Nephron progenitor cell (in vitro differentiated cells): ENCODE data around the gene JMJD8.

Experiments
- DNase-seq: peaks from one replicate; pipeline ENCODE4 v3.0.0; 2021
- H3K27ac Mint-ChIP-seq: 2 replicates; pipeline ENCODE4 v1.8.0; 2021; ENCODE audit warnings: mild to moderate bottlenecking, moderate library complexity, mixed read lengths
- H3K27me3 Mint-ChIP-seq: 2 replicates; pipeline ENCODE4 v1.8.0; 2021; ENCODE audit warnings: mild to moderate bottlenecking, low read depth, mixed read lengths; ENCODE audit not compliant: poor library complexity
- H3K36me3 Mint-ChIP-seq: 2 replicates; pipeline ENCODE4 v1.8.0; 2021; ENCODE audit warnings: low read depth, mixed read lengths
- H3K4me1 Mint-ChIP-seq: 2 replicates; pipeline ENCODE4 v1.8.0; 2021; ENCODE audit warnings: mixed read lengths
- H3K4me3 Mint-ChIP-seq: 2 replicates; pipeline ENCODE4 v1.8.0; 2021; ENCODE audit warnings: mild to moderate bottlenecking, moderate library complexity, mixed read lengths
- H3K9me3 Mint-ChIP-seq: 2 replicates; pipeline ENCODE4 v1.8.0; 2021; ENCODE audit warnings: mild to moderate bottlenecking, moderate library complexity, mixed read lengths
- CTCF ChIP-seq: fragments of 200-600 bp; sonication (generic); IDR thresholded peaks from 2 replicates; pipeline ENCODE4 v1.5.0; 2021; ENCODE audit warnings: antibody characterized with exemption

Gene JMJD8

GRCh38 chr16:695355-696089 lies 11.4 kb upstream of the JMJD8 start:
- peaks cover 7% of the 10 kb centered on the region for H3K4me1 Mint-ChIP-seq
- no peak for TF ChIP-seq CTCF
- H3K9me3 Mint-ChIP-seq = peaks cover 3% of the 10 kb centered on the region
- peak overlapping the region; percentile 40 for H3K4me3 Mint-ChIP-seq
- DNase-seq = peak; percentile 57
- H3K27ac Mint-ChIP-seq = no peak overlapping the region
- H3K27me3 Mint-ChIP-seq = peaks cover 98% of the 10 kb centered on the region
- H3K36me3 Mint-ChIP-seq = no peaks in the 10 kb centered on the region

GRCh38 chr16:694863-695354 lies 10.8 kb upstream of the JMJD8 start:
- Mint-ChIP-seq H3K27ac (no peak overlapping the region), H3K4me3 (no peak overlapping the region), H3K4me1 (peaks cover 12% of the 10 kb centered on the region), H3K9me3 (peaks cover 3% of the 10 kb centered on the region), H3K36me3 (no peaks in the 10 kb centered on the region), H3K27me3 (peaks cover 92% of the 10 kb centered on the region)
- no peak for TF ChIP-seq CTCF
- no peak for DNase-seq

- no peaks in the 10 kb centered on the region for H3K36me3 Mint-ChIP-seq
- H3K4me3 Mint-ChIP-seq = no peak overlapping the region
- peaks cover 17% of the 10 kb centered on the region for H3K4me1 Mint-ChIP-seq
- peaks cover 86% of the 10 kb centered on the region for H3K27me3 Mint-ChIP-seq
- H3K27ac Mint-ChIP-seq = no peak overlapping the region
- no peak for TF ChIP-seq CTCF
- DNase-seq = peak; percentile 49
- H3K9me3 Mint-ChIP-seq = peaks cover 3% of the 10 kb centered on the region
Measured at GRCh38 chr16:694187-694862, 10.2 kb upstream of the JMJD8 start.

GRCh38 chr16:693766-694165 lies 9.6 kb upstream of the JMJD8 start:
- no peak overlapping the region for H3K27ac Mint-ChIP-seq
- H3K4me3 Mint-ChIP-seq = no peak overlapping the region
- DNase-seq = no peak
- TF ChIP-seq CTCF = no peak
- H3K36me3 Mint-ChIP-seq = no peaks in the 10 kb centered on the region
- peaks cover 3% of the 10 kb centered on the region for H3K9me3 Mint-ChIP-seq
- H3K4me1 Mint-ChIP-seq = peaks cover 22% of the 10 kb centered on the region
- peaks cover 80% of the 10 kb centered on the region for H3K27me3 Mint-ChIP-seq

- Mint-ChIP-seq H3K4me1 (peaks cover 24% of the 10 kb centered on the region), H3K9me3 (peaks cover 3% of the 10 kb centered on the region), H3K27me3 (peaks cover 76% of the 10 kb centered on the region), H3K4me3 (no peak overlapping the region), H3K36me3 (no peaks in the 10 kb centered on the region), H3K27ac (no peak overlapping the region)
- no peak for TF ChIP-seq CTCF
- no peak for DNase-seq
Measured at GRCh38 chr16:693364-693763, 9.2 kb upstream of the JMJD8 start.
